HFFc6 (cell line): ENCODE data around the gene ZC3H7B. TPM values are rescaled to one million over a fixed set of nuclear protein-coding genes. Genes with fewer than 3 reads are reported as not detected.
A peak's percentile ranks its signal among the peaks of the same experiment; 100 is the strongest.

Experiments
- DNase-seq: peaks from one replicate; pipeline ENCODE4 v3.0.0-alpha.2; 2018
- H3K27ac Mint-ChIP-seq: 2 replicates; pipeline ENCODE4 v1.8.0; 2020; ENCODE audit warnings: mild to moderate bottlenecking, mixed read lengths
- H3K27me3 Mint-ChIP-seq: 2 replicates; pipeline ENCODE4 v1.8.0; 2021; ENCODE audit warnings: mild to moderate bottlenecking, moderate library complexity, mixed read lengths; ENCODE audit not compliant: insufficient read depth
- H3K36me3 Mint-ChIP-seq: 2 replicates; pipeline ENCODE4 v1.8.0; 2021; ENCODE audit warnings: low read depth, mixed read lengths
- H3K4me1 Mint-ChIP-seq: 2 replicates; pipeline ENCODE4 v1.8.0; 2020; ENCODE audit warnings: low read depth, mixed read lengths
- H3K4me3 Mint-ChIP-seq: 2 replicates; pipeline ENCODE4 v1.8.0; 2020; ENCODE audit warnings: mild to moderate bottlenecking, moderate library complexity, mixed read lengths
- H3K9me3 Mint-ChIP-seq: 2 replicates; pipeline ENCODE4 v1.8.0; 2020; ENCODE audit warnings: mild to moderate bottlenecking, mixed read lengths
- total RNA-seq, 6 experiments: library from RNA; stranded (reverse); fragmentation: NEBNext Ultra II Directional; extraction: Animal tissue kit (Norgen Biotek cat#: 25700); gene quantifications; 2 replicates in 1 of 6; 3 replicates in 5 of 6; pipeline ENCODE4 v1.2.3, GENCODE V29; 2021
- TF ChIP-seq, protein P1 (sequence below): fragments of 200-600 bp; sonication (generic); IDR thresholded peaks from 2 replicates; pipeline ENCODE4 v1.5.0; 2021; ENCODE audit warnings: antibody characterized with exemption, mild to moderate bottlenecking

ZC3H7B gene
- total RNA-seq, 6 experiments from 2014 or later, result 108 to 137 (median 130) TPM

DNA sequence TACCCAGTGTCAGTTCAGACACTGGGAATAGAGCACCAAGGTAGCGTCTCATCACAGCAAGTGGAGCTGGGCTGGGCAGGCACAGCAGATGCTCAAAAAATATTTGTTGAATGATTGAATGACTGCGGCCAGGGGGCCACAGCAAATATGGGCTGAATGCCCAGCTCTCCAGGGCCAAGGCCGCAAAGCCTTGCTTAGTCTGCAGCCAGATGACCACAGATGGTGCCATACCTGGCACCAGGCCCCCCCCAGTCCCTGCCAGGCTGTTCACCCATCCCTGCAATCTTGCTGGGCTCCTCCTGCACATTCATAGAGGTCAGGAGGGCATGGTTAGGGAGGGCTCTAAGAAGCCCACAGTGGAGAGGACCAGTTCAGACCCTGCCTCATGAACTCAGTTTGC, 32.9 kb downstream of the ZC3H7B start:
- TF ChIP-seq, protein P1, sequence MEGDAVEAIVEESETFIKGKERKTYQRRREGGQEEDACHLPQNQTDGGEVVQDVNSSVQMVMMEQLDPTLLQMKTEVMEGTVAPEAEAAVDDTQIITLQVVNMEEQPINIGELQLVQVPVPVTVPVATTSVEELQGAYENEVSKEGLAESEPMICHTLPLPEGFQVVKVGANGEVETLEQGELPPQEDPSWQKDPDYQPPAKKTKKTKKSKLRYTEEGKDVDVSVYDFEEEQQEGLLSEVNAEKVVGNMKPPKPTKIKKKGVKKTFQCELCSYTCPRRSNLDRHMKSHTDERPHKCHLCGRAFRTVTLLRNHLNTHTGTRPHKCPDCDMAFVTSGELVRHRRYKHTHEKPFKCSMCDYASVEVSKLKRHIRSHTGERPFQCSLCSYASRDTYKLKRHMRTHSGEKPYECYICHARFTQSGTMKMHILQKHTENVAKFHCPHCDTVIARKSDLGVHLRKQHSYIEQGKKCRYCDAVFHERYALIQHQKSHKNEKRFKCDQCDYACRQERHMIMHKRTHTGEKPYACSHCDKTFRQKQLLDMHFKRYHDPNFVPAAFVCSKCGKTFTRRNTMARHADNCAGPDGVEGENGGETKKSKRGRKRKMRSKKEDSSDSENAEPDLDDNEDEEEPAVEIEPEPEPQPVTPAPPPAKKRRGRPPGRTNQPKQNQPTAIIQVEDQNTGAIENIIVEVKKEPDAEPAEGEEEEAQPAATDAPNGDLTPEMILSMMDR, result no peak
- H3K27me3 Mint-ChIP-seq, result peaks cover 1% of the 10 kb centered on the region
- no peaks in the 10 kb centered on the region for H3K9me3 Mint-ChIP-seq
- peaks cover 23% of the 10 kb centered on the region for H3K36me3 Mint-ChIP-seq
- H3K4me3 Mint-ChIP-seq, result no peak overlapping the region
- DNase-seq, result no peak
- no peaks in the 10 kb centered on the region for H3K4me1 Mint-ChIP-seq
- H3K27ac Mint-ChIP-seq, result no peak overlapping the region

DNA sequence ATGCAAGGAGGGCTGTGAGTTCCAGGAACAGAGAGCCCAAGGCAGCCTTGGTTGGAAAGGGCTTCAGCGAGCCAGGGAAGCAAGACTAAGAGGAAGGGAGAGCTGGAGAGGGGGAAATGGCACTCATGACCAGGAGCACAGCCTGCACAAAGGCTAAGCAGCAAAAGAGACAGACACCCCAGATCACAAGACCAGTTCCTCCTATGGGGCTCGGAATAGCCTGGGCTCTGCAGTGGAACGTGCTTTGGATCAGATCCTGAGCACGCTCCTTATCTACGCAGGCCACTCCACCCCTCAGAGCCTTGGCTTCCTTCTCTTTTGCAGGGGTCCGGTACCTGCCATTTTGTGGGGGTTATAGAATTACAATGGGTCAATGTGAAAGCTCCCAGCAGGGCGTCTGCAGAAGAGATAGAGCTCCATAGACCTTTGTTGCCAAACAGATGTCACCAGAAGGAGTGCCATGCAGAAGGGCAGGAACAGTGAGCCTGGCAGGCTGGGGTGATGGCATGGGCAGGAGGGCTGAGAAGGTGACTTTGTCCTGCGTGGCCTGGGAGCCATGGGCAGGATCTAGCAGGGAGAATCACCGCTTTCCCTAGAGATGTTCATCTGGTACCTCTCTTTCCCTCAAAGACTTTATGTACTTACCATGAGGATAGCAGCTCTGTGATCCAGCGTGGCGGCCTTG, 33.8 kb downstream of the ZC3H7B start:
- Mint-ChIP-seq H3K4me1 (no peaks in the 10 kb centered on the region), H3K4me3 (no peak overlapping the region), H3K9me3 (no peaks in the 10 kb centered on the region), H3K27me3 (peaks cover 1% of the 10 kb centered on the region), H3K36me3 (peaks cover 23% of the 10 kb centered on the region), H3K27ac (peak overlapping the region; percentile 41; the same call in 1 of the 2 replicates)
- TF ChIP-seq, protein P1, result no peak
- no peak for DNase-seq

DNA sequence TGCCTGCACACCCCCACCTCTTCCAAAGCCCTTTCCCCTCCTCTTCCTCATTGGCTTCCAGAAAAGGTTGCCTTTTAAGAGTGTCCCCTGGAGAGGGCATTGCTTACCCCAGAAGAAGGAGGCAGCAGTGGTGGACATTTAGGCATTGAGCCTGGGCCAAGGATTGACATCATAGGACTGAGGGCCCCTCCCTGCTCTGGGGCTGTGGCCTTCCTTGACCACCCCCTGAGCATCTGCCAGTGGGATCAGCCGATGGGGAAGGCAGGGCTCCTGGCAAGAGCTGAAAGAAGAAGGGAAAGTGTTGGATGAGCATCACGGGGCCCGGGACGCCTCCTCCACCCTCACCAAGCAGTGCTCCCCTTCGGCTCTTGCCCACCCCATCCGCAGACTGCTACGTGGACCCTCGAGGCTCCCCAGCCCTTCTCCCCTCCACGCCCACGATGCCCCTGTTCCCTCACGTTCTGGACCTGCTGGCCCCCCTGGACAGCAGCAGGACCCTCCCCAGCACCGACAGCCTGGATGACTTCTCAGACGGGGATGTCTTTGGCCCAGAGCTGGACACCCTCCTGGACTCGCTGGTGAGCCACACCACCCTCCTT, 37.4 kb downstream of the ZC3H7B start:
- Mint-ChIP-seq H3K4me1 (no peaks in the 10 kb centered on the region), H3K36me3 (peaks cover 13% of the 10 kb centered on the region), H3K27ac (no peak overlapping the region; the same call in 1 of the 2 replicates), H3K9me3 (no peaks in the 10 kb centered on the region), H3K27me3 (peaks cover 1% of the 10 kb centered on the region), H3K4me3 (no peak overlapping the region)
- TF ChIP-seq, protein P1, result no peak
- DNase-seq, result no peak

DNA sequence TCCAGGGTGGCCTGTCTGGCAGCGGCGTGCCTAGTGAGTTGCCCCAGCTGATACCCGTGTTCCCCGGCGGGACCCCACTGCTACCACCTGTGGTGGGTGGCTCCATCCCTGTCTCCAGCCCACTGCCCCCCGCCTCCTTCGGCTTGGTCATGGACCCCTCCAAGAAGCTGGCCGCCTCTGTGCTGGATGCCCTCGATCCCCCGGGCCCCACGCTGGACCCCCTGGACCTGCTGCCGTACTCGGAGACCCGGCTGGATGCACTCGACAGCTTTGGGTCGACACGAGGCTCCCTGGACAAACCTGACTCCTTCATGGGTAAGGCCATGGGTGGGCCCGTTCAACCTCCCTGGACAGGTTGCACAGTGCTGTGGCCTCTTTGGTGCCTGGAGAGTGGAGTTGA, 38.5 kb downstream of the ZC3H7B start:
- Mint-ChIP-seq H3K4me3 (no peak overlapping the region), H3K27me3 (peaks cover 3% of the 10 kb centered on the region), H3K9me3 (no peaks in the 10 kb centered on the region), H3K4me1 (no peaks in the 10 kb centered on the region), H3K27ac (no peak overlapping the region), H3K36me3 (peaks cover 17% of the 10 kb centered on the region)
- TF ChIP-seq, protein P1, result no peak
- DNase-seq, result no peak

DNA sequence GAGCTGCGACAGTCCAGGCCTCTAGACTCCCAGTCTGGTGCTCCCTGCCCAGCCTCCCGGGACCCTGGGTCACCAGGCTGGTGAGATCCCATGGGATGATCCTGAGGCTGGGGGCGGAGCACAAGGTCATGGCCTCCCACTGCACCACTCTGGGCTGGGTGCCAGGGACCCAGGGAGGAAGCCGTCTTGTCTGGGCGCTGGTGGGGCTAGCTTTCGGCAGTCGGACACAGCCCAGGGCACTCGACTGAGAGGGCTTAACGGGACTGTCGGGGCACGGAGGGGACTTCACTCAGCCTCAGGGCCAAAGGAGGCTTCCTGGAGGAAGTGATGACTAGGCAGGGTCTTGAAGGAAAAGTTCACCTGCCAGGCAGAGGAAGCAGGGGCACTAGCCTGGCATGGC, 39.0 kb downstream of the ZC3H7B start:
- Mint-ChIP-seq H3K27me3 (peaks cover 3% of the 10 kb centered on the region), H3K36me3 (peaks cover 13% of the 10 kb centered on the region), H3K4me1 (no peaks in the 10 kb centered on the region), H3K4me3 (no peak overlapping the region), H3K9me3 (no peaks in the 10 kb centered on the region), H3K27ac (peak overlapping the region; percentile 31; the same call in 1 of the 2 replicates)
- TF ChIP-seq, protein P1, result no peak
- no peak for DNase-seq
